ENCODE data around the gene DEUP1. TPM values are rescaled to one million over a fixed set of nuclear protein-coding genes. Genes with fewer than 3 reads are reported as not detected.
"Not testable (repeated sequence)": the region's sequence is repeated elsewhere in the genome, so short reads cannot be mapped to it uniquely, and the experiment has no call there.

DEUP1 gene, protein sequence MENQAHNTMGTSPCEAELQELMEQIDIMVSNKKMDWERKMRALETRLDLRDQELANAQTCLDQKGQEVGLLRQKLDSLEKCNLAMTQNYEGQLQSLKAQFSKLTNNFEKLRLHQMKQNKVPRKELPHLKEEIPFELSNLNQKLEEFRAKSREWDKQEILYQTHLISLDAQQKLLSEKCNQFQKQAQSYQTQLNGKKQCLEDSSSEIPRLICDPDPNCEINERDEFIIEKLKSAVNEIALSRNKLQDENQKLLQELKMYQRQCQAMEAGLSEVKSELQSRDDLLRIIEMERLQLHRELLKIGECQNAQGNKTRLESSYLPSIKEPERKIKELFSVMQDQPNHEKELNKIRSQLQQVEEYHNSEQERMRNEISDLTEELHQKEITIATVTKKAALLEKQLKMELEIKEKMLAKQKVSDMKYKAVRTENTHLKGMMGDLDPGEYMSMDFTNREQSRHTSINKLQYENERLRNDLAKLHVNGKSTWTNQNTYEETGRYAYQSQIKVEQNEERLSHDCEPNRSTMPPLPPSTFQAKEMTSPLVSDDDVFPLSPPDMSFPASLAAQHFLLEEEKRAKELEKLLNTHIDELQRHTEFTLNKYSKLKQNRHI
- not detected in 2 replicates for total RNA-seq

DNA sequence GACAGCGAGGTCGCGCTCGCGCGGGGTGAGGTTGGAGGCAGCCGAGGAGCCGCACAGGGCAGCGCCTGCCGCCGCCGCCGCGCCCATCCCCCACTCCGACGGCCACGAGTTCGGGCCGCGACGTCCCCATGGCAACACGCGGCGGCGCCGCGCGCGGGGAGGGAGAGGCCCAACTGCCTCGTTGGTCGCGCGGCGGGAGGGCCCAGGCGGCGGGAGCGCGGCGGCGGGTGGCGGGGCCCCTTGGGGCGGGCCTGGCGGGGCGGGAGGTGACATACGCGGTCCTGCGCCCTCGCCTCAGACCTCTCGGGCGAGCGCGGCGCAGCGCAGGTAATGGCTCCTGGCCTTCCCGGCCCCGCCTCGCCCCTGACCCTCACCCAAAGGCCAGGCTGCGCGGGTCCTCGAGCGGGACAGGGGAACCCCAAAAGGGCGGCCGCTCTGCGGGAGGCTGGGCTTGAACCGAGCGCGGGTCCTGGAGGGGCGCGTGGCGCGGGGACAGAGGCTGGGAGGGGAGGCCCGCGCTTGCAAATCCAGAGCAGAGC is at the start of gene DEUP1:
TSS of gene DEUP1 (plus strand) at position 297 of the 539 bp plus-strand sequence. CDS start 1,518 bp downstream, outside the sequence.
- H3K4me1 Mint-ChIP-seq (ENCODE audit: low read depth): peaks cover 5% of the 10 kb centered on the region
- H3K9me3 Mint-ChIP-seq: no peaks in the 10 kb centered on the region
- intact Hi-C loops (cut with micrococcal nuclease): no loop called here
- H3K36me3 Mint-ChIP-seq (ENCODE audit: low read depth): peaks cover 1% of the 10 kb centered on the region
- DNase-seq (ENCODE audit: low spot score): no peak
- H3K27ac Mint-ChIP-seq: no peak within 1 kb of the TSS
- H3K4me3 Mint-ChIP-seq: peak within 1 kb of the TSS; percentile 27
- peaks cover 32% of the 10 kb centered on the region for H3K27me3 Mint-ChIP-seq (ENCODE audit: insufficient read depth)

- no peak for DNase-seq (ENCODE audit: low spot score)
- no peaks in the 10 kb centered on the region for H3K27me3 Mint-ChIP-seq (ENCODE audit: insufficient read depth)
- H3K36me3 Mint-ChIP-seq (ENCODE audit: low read depth): no peaks in the 10 kb centered on the region
- H3K4me1 Mint-ChIP-seq (ENCODE audit: low read depth): no peaks in the 10 kb centered on the region
- no peak overlapping the region for H3K27ac Mint-ChIP-seq
- H3K4me3 Mint-ChIP-seq: no peak overlapping the region
- intact Hi-C loops (cut with micrococcal nuclease): no loop called here
- H3K9me3 Mint-ChIP-seq: no peaks in the 10 kb centered on the region
Measured at GRCh38 chr11:93285430-93285829, 45.1 kb upstream of the DEUP1 start.

- DNase-seq (ENCODE audit: low spot score): no peak
- H3K36me3 Mint-ChIP-seq (ENCODE audit: low read depth): no peaks in the 10 kb centered on the region
- H3K4me1 Mint-ChIP-seq (ENCODE audit: low read depth): no peaks in the 10 kb centered on the region
- peaks cover 2% of the 10 kb centered on the region for H3K27me3 Mint-ChIP-seq (ENCODE audit: insufficient read depth)
- no peak overlapping the region for H3K4me3 Mint-ChIP-seq
- no peak overlapping the region for H3K27ac Mint-ChIP-seq
- H3K9me3 Mint-ChIP-seq: no peaks in the 10 kb centered on the region
- intact Hi-C loops (cut with micrococcal nuclease): no loop called here
Measured at GRCh38 chr11:93287434-93287833, 43.1 kb upstream of the DEUP1 start.

GRCh38 chr11:93288079-93288478 is 42.5 kb upstream of the DEUP1 start:
- intact Hi-C loops (cut with micrococcal nuclease): no loop called here
- no peak for DNase-seq (ENCODE audit: low spot score)
- Mint-ChIP-seq H3K9me3 (no peaks in the 10 kb centered on the region), H3K4me3 (no peak overlapping the region), H3K36me3 (ENCODE audit: low read depth) (no peaks in the 10 kb centered on the region), H3K27me3 (ENCODE audit: insufficient read depth) (peaks cover 2% of the 10 kb centered on the region), H3K27ac (no peak overlapping the region), H3K4me1 (ENCODE audit: low read depth) (no peaks in the 10 kb centered on the region)

- H3K27me3 Mint-ChIP-seq (ENCODE audit: insufficient read depth): peaks cover 2% of the 10 kb centered on the region
- no peak overlapping the region for H3K4me3 Mint-ChIP-seq
- no peaks in the 10 kb centered on the region for H3K36me3 Mint-ChIP-seq (ENCODE audit: low read depth)
- no peaks in the 10 kb centered on the region for H3K4me1 Mint-ChIP-seq (ENCODE audit: low read depth)
- intact Hi-C loops (cut with micrococcal nuclease): no loop called here
- H3K27ac Mint-ChIP-seq: no peak overlapping the region
- no peak for DNase-seq (ENCODE audit: low spot score)
- H3K9me3 Mint-ChIP-seq: no peaks in the 10 kb centered on the region
Measured at GRCh38 chr11:93288767-93289166, 41.8 kb upstream of the DEUP1 start.

DNA sequence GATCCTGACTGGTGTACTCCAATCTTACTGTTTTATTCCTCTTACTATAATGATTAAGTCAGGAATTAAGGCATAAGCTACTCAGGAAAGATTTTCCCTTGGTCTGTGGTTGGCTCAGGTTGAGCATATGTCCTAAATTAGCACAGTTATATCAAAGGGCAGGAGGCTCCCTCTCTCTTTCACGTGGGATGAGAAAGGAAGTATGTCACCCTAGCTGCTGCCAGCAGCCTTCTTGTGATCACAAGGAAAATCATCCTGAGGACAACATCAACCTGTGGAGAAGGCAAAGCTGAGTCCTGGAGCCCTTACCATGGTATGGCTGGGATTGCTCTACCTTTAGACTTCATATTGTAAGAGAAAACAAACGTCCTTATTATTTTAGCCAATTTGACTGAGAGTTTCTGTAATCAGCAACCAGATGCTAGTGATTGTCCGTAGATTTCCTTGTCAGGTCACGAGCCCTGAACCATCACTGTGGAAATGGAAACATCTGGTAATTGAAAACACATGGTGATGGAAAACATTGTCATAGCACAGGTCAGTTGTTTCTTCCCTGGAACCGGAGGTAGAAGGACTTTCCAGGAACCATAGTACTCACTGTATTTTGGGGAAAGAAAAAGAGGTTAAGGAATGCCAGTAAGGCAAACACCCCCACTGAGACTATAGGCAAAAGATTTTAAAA is 40.6 kb upstream of the DEUP1 start:
- no peaks in the 10 kb centered on the region for H3K4me1 Mint-ChIP-seq (ENCODE audit: low read depth)
- no peaks in the 10 kb centered on the region for H3K36me3 Mint-ChIP-seq (ENCODE audit: low read depth)
- no peak for DNase-seq (ENCODE audit: low spot score)
- no peak overlapping the region for H3K4me3 Mint-ChIP-seq
- H3K27me3 Mint-ChIP-seq (ENCODE audit: insufficient read depth): peaks cover 2% of the 10 kb centered on the region
- H3K27ac Mint-ChIP-seq: no peak overlapping the region
- intact Hi-C loops (cut with micrococcal nuclease): no loop called here
- H3K9me3 Mint-ChIP-seq: no peaks in the 10 kb centered on the region

DNA sequence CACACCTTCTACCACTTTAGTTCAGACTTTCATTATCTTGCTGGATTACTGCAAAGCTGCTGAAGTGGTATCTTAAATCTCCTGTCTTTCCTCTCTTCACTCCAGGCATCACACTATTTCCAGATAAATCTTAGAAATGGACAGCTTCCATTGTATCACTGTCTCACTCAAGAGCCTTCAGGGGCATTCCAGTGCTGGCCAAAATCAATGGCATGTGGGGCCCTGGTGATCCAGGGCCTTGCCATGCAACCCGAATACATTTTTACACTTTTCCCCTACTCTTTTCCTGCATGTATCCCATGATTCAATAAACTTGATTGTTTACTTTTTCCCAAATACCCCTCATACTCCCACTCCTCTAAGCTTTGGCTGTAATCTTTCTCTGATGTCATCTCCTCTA is 39.4 kb upstream of the DEUP1 start:
- H3K4me1 Mint-ChIP-seq (ENCODE audit: low read depth): no peaks in the 10 kb centered on the region
- no peaks in the 10 kb centered on the region for H3K36me3 Mint-ChIP-seq (ENCODE audit: low read depth)
- DNase-seq (ENCODE audit: low spot score): no peak
- no peak overlapping the region for H3K27ac Mint-ChIP-seq
- intact Hi-C loops (cut with micrococcal nuclease): no loop called here
- no peaks in the 10 kb centered on the region for H3K9me3 Mint-ChIP-seq
- H3K27me3 Mint-ChIP-seq (ENCODE audit: insufficient read depth): peaks cover 5% of the 10 kb centered on the region
- H3K4me3 Mint-ChIP-seq: no peak overlapping the region

DNA sequence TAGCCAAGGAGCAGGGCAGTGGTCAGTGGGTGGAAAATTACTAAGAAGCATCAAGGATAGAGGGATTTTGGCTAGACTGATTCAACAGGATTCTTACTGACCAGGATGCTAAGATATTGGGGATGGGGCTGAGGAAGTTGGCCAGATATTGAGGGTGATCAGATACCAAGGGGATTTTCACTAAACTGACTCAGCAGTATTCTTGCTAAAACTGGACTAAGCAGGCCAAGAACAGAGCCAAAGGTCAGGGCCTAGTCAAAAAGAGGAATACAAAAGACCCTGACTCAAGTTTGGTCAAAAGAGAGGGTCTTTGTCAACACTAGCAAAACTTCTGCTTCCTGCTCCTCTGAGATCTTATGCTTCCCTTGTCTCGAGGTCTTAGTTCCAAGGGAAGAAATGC is 38.6 kb upstream of the DEUP1 start:
- no peak overlapping the region for H3K27ac Mint-ChIP-seq
- no peak overlapping the region for H3K4me3 Mint-ChIP-seq
- H3K36me3 Mint-ChIP-seq (ENCODE audit: low read depth): no peaks in the 10 kb centered on the region
- H3K4me1 Mint-ChIP-seq (ENCODE audit: low read depth): no peaks in the 10 kb centered on the region
- no peak for DNase-seq (ENCODE audit: low spot score)
- intact Hi-C loops (cut with micrococcal nuclease): no loop called here
- H3K27me3 Mint-ChIP-seq (ENCODE audit: insufficient read depth): peaks cover 5% of the 10 kb centered on the region
- no peaks in the 10 kb centered on the region for H3K9me3 Mint-ChIP-seq

GRCh38 chr11:93295921-93296575 is 34.5 kb upstream of the DEUP1 start:
- H3K36me3 Mint-ChIP-seq (ENCODE audit: low read depth): no peaks in the 10 kb centered on the region
- H3K27ac Mint-ChIP-seq: no peak overlapping the region
- H3K4me3 Mint-ChIP-seq: no peak overlapping the region
- H3K9me3 Mint-ChIP-seq: no peaks in the 10 kb centered on the region
- no peaks in the 10 kb centered on the region for H3K4me1 Mint-ChIP-seq (ENCODE audit: low read depth)
- DNase-seq (ENCODE audit: low spot score): no peak
- H3K27me3 Mint-ChIP-seq (ENCODE audit: insufficient read depth): peaks cover 9% of the 10 kb centered on the region
- intact Hi-C loops (cut with micrococcal nuclease): no loop called here

GRCh38 chr11:93303689-93304088 is 26.9 kb upstream of the DEUP1 start:
- no peak overlapping the region for H3K27ac Mint-ChIP-seq
- peaks cover 9% of the 10 kb centered on the region for H3K27me3 Mint-ChIP-seq (ENCODE audit: insufficient read depth)
- no peak overlapping the region for H3K4me3 Mint-ChIP-seq
- no peak for DNase-seq (ENCODE audit: low spot score)
- no peaks in the 10 kb centered on the region for H3K4me1 Mint-ChIP-seq (ENCODE audit: low read depth)
- intact Hi-C loops (cut with micrococcal nuclease): no loop called here
- H3K9me3 Mint-ChIP-seq: no peaks in the 10 kb centered on the region
- H3K36me3 Mint-ChIP-seq (ENCODE audit: low read depth): no peaks in the 10 kb centered on the region

- H3K27me3 Mint-ChIP-seq (ENCODE audit: insufficient read depth); H3K27ac Mint-ChIP-seq; H3K36me3 Mint-ChIP-seq (ENCODE audit: low read depth); DNase-seq (ENCODE audit: low spot score); intact Hi-C loops (cut with micrococcal nuclease); H3K4me3 Mint-ChIP-seq; H3K4me1 Mint-ChIP-seq (ENCODE audit: low read depth): not testable (repeated sequence)
- H3K9me3 Mint-ChIP-seq: peaks cover 10% of the 10 kb centered on the region
Measured at GRCh38 chr11:93314399-93314798, 16.1 kb upstream of the DEUP1 start.

GRCh38 chr11:93319224-93319839 is 11.2 kb upstream of the DEUP1 start:
- Mint-ChIP-seq H3K4me1 (ENCODE audit: low read depth) (no peaks in the 10 kb centered on the region), H3K9me3 (peaks cover 9% of the 10 kb centered on the region), H3K27me3 (ENCODE audit: insufficient read depth) (no peaks in the 10 kb centered on the region), H3K36me3 (ENCODE audit: low read depth) (no peaks in the 10 kb centered on the region), H3K4me3 (no peak overlapping the region), H3K27ac (no peak overlapping the region)
- DNase-seq (ENCODE audit: low spot score): no peak
- intact Hi-C loops (cut with micrococcal nuclease): no loop called here
